Activated CD8-positive, alpha-beta T cell treated with anti-CD3 and anti-CD28 coated beads for 36 hours (primary cell): ENCODE results near the gene GPX4. TPM values are rescaled to one million over a fixed set of nuclear protein-coding genes. Genes with fewer than 3 reads are reported as not detected.

Source experiments
- ATAC-seq: fragments of 200-7000 bp; cut with Tn5 transposase; one replicate; pipeline ENCODE4 v1.10.0; 2021; ENCODE audit warnings: mild to moderate bottlenecking, moderate library complexity
- CTCF ChIA-PET: fragments of 350-600 bp; sonication (Branson Sonifier 250); formaldehyde crosslinking; loops from one replicate; lab custom pipeline; 2021; ENCODE audit warnings: antibody characterized with exemption; lab: Charles Lee
- POLR2A ChIA-PET: fragments of 350-600 bp; sonication (Branson Sonifier 250); formaldehyde crosslinking; loops from one replicate; lab custom pipeline; 2021; ENCODE audit warnings: antibody characterized with exemption; lab: Charles Lee
- DNase-seq: peaks from one replicate; pipeline ENCODE4 v3.0.0-alpha.2; 2020
- H3K27ac Mint-ChIP-seq: one replicate; pipeline ENCODE4 v1.8.0; 2021; ENCODE audit warnings: mild to moderate bottlenecking, mixed read lengths
- H3K27me3 Mint-ChIP-seq: one replicate; pipeline ENCODE4 v1.8.0; 2021; ENCODE audit warnings: mixed read lengths
- H3K36me3 Mint-ChIP-seq: one replicate; pipeline ENCODE4 v1.8.0; 2021; ENCODE audit warnings: low read depth, mixed read lengths
- H3K4me1 Mint-ChIP-seq: one replicate; pipeline ENCODE4 v1.8.0; 2021; ENCODE audit warnings: low read depth, mixed read lengths
- H3K4me3 Mint-ChIP-seq: one replicate; pipeline ENCODE4 v1.8.0; 2021; ENCODE audit warnings: mild to moderate bottlenecking, moderate library complexity, mixed read lengths
- H3K9me3 Mint-ChIP-seq: one replicate; pipeline ENCODE4 v1.8.0; 2021; ENCODE audit warnings: mixed read lengths
- CTCF ChIP-seq: fragments of 200-600 bp; IDR thresholded peaks from one replicate; pipeline ENCODE4 v1.8.0; 2022; ENCODE audit warnings: antibody characterized with exemption, mild to moderate bottlenecking
- intact Hi-C: fragments of 100-400 bp; cut with micrococcal nuclease; formaldehyde crosslinking; loops from one replicate; pipeline ENCODE4 v1.10.0; 2022
- total RNA-seq, 2 experiments: library from RNA; stranded (reverse); gene quantifications; one replicate each; pipeline ENCODE4 v1.2.3, GENCODE V29; 2021

Gene GPX4
- total RNA-seq, 2 experiments from 2014 or later = 224 to 232 TPM

GRCh38 chr19:1131718-1132551 lies 28.1 kb downstream of the GPX4 start:
- H3K36me3 Mint-ChIP-seq = peaks cover 6% of the 10 kb centered on the region
- ATAC-seq (peak; percentile 70), DNase-seq (peak; percentile 96)
- CTCF ChIA-PET = interaction anchor here (1.0 to 5.2 kb wide), 8 partner anchors 19 to 147 kb away, joined by 3 to 27 read pairs (median 4); partner anchors contain the start of gene GPX4
- no peaks in the 10 kb centered on the region for H3K9me3 Mint-ChIP-seq
- intact Hi-C loops = loop anchor here (10.0 kb wide), 1 partner anchor 53 kb away; no protein-coding TSS in a partner anchor
- no peak for TF ChIP-seq CTCF
- H3K4me1 Mint-ChIP-seq = peaks cover 42% of the 10 kb centered on the region
- H3K27me3 Mint-ChIP-seq = no peaks in the 10 kb centered on the region
- H3K27ac Mint-ChIP-seq = peak overlapping the region; percentile 94
- peak overlapping the region; percentile 85 for H3K4me3 Mint-ChIP-seq
- POLR2A ChIA-PET = interaction anchor here (0.7 to 4.4 kb wide), 22 partner anchors 8 to 137 kb away, joined by 3 to 29 read pairs (median 4); partner anchors contain the start of genes ARHGAP45, CIRBP, GPX4 and RNU6-2

- ChIA-PET CTCF (interaction anchor here (1.4 to 2.7 kb wide), 2 partner anchors 20 to 110 kb away, joined by 3 to 10 read pairs; no protein-coding TSS in a partner anchor), POLR2A (interaction anchor here (0.7 to 4.4 kb wide), 16 partner anchors 9 to 136 kb away, joined by 3 to 29 read pairs (median 4); partner anchors contain the start of genes ARHGAP45, CIRBP, GPX4 and RNU6-2)
- intact Hi-C loops = loop anchor here (10.0 kb wide), 1 partner anchor 52 kb away; no protein-coding TSS in a partner anchor
- peak; percentile 13 for ATAC-seq
- peak; percentile 63 for DNase-seq
- no peaks in the 10 kb centered on the region for H3K9me3 Mint-ChIP-seq
- peaks cover 4% of the 10 kb centered on the region for H3K36me3 Mint-ChIP-seq
- TF ChIP-seq CTCF = no peak
- no peaks in the 10 kb centered on the region for H3K27me3 Mint-ChIP-seq
- H3K4me3 Mint-ChIP-seq = peak overlapping the region; percentile 85
- peaks cover 41% of the 10 kb centered on the region for H3K4me1 Mint-ChIP-seq
- peak overlapping the region; percentile 94 for H3K27ac Mint-ChIP-seq
These were observed 29.0 kb downstream of the GPX4 start for GRCh38 chr19:1132552-1133383.

- peak overlapping the region; percentile 85 for H3K4me3 Mint-ChIP-seq
- peaks cover 4% of the 10 kb centered on the region for H3K36me3 Mint-ChIP-seq
- no peaks in the 10 kb centered on the region for H3K27me3 Mint-ChIP-seq
- peak; percentile 58 for ATAC-seq
- ChIA-PET CTCF (interaction anchor here (0.6 to 2.7 kb wide), 4 partner anchors 20 to 133 kb away, joined by 3 to 10 read pairs (median 3); no protein-coding TSS in a partner anchor), POLR2A (interaction anchor here (0.6 to 2.7 kb wide), 6 partner anchors 10 to 112 kb away, joined by 3 to 8 read pairs (median 4); partner anchors contain the start of genes ARHGAP45, RNU6-2 and TMEM259)
- intact Hi-C loops = loop anchor here (10.0 kb wide), 1 partner anchor 51 kb away; no protein-coding TSS in a partner anchor
- DNase-seq = peak; percentile 88
- H3K4me1 Mint-ChIP-seq = peaks cover 41% of the 10 kb centered on the region
- TF ChIP-seq CTCF = no peak
- no peaks in the 10 kb centered on the region for H3K9me3 Mint-ChIP-seq
- H3K27ac Mint-ChIP-seq = peak overlapping the region; percentile 94
These were observed 29.7 kb downstream of the GPX4 start for GRCh38 chr19:1133471-1133929.

- H3K4me1 Mint-ChIP-seq = peaks cover 41% of the 10 kb centered on the region
- TF ChIP-seq CTCF = no peak
- ChIA-PET POLR2A (interaction anchor here (0.6 to 1.0 kb wide), 2 partner anchors 12 to 88 kb away, joined by 3 read pairs; no protein-coding TSS in a partner anchor), CTCF (interaction anchor here (2.7 kb wide), 1 partner anchor 21 kb away, joined by 10 read pairs; no protein-coding TSS in a partner anchor)
- no peaks in the 10 kb centered on the region for H3K27me3 Mint-ChIP-seq
- H3K9me3 Mint-ChIP-seq = no peaks in the 10 kb centered on the region
- H3K4me3 Mint-ChIP-seq = no peak overlapping the region
- intact Hi-C loops = loop anchor here (10.0 kb wide), 1 partner anchor 50 kb away; no protein-coding TSS in a partner anchor
- H3K27ac Mint-ChIP-seq = peak overlapping the region; percentile 25
- DNase-seq = no peak
- H3K36me3 Mint-ChIP-seq = peaks cover 11% of the 10 kb centered on the region
- no peak for ATAC-seq
These were observed 30.6 kb downstream of the GPX4 start for GRCh38 chr19:1134431-1134830.
